Measurements from ENCODE around the gene ENAM.
A peak's percentile ranks its signal among the peaks of the same experiment; 100 is the strongest.
"Not testable (repeated sequence)": the region's sequence is repeated elsewhere in the genome, so short reads cannot be mapped to it uniquely, and the experiment has no call there.

ENAM gene

DNA sequence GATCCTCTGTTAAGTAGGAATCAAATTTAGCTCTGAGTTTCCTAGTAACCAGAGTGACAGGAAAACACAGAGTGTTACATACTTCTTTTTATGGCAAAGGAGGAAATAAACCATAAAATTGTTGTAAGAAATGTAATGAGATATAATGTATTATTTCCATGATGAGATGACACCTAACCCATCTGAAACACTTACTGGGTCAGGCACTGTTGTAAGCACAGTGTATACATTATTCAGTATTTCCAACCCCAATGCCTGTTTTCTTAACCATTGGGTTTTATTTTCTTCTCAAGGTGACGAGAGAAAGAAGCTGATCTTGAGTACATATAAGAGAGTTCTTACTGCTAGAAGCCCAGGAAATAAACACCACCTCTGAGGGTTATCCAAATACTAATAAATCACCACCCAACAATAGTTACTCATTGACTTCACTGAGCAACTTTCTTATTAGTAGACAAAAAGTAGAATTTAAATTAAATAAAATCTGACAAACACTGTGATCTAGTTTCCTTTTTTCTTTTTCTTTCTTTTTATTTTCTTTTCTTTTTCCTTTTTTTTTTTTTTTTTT, 4.2 kb upstream of the ENAM start:
- no peak for DNase-seq (ENCODE audit: low spot score)

DNA sequence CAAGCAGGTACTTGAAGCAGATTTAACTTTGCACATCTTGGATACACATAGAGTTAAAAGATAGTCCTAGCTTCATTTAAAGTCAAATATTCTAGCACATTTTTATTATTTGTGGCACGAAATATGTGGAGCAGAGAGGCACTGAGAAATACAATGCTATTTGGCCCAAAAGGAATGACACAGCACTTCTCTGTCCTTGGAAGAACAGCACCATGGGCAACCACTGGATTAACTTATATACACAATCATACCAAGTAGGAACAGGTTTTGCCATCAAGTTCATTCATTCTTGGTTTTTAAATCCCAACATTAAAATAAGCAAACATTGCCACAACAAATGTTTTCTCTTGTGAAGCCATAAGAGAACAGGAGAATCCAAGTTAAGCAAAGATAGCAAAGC, 924 bp upstream of the ENAM start:
- DNase-seq (ENCODE audit: low spot score): no peak

DNA sequence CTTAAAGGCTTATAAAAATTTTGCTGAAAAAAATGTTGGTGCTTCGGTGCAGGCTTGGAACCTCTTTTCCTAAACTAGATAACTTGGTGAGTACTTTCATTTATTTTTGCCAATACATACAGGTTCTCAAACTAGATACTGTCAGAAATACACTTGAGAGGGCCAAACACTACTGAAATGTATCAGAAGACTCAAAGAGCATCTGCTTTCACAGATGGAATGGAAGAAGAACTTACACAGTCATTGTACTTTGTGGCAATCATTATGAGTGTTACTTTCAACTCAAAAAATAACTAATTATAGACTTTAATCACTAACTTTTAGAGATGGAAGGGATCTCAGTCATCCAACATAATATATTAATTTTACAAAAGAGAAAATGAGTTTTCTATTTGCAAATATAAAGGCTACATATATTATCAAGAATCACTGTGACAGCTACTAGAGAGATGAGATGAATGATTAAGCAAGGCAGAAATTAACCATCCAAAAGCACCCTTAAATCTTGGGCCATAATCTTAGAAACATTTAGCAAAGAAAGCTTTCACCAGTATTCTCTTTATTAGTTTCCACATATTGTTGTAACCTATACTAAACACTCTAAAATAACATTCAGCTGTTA, 1.0 kb downstream of the ENAM start:
- no peak for DNase-seq (ENCODE audit: low spot score)

DNA sequence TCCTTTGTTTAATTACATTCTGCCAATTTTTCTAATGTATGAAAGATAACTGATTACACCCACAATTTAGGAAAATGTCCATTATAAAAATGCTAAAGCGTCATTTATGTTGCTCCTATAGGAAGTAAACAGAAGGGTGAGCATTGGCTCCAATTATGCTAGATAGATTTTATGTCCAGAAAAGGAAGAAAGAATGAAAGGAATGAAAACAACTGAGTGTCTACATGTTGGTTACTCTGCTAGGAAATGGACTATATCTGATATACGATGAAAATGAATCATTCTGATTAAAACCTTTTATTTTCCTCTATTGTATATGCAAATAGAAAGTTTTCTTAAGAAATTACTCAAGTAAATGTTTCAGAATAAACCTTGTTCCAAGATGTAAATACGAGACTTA, 1.6 kb downstream of the ENAM start:
- DNase-seq (ENCODE audit: low spot score): no peak

DNA sequence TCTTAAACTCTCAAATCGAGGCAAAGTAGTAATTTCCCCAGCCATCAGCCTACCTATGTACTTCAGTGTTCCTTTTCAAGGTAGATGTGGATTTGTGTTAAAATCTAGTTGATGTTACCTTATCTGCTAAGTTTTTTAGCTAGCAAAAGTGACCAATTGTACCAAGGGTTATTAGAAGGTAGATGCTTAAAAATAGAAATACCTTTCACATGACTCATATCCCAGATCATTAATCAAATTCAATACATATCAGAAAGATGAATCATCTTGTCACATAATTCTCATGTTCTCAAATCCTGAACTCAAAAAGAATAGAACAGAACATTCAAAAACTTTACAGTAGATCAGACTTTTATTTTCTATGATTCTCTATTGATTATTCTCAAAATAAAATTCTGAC, 3.5 kb downstream of the ENAM start:
- DNase-seq (ENCODE audit: low spot score): no peak

DNA sequence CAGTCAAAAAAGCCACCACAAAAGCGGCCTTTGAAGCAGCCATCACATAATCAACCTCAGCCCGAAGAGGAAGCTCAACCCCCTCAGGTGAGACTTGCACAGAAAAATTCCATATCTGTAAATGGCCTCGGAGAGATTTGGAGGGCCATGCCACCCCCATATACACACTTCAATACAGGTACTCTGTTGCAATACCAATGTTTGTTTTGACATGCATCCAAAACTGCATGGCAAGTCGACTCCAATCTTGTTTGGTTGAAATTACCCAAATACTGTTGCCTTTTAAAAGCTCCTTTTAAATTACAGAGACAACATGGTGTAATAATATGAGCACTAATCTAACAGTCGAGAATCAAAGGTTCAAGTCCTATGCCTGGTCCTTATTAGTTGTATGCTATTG, 5.9 kb downstream of the ENAM start:
- no peak for DNase-seq (ENCODE audit: low spot score)

DNA sequence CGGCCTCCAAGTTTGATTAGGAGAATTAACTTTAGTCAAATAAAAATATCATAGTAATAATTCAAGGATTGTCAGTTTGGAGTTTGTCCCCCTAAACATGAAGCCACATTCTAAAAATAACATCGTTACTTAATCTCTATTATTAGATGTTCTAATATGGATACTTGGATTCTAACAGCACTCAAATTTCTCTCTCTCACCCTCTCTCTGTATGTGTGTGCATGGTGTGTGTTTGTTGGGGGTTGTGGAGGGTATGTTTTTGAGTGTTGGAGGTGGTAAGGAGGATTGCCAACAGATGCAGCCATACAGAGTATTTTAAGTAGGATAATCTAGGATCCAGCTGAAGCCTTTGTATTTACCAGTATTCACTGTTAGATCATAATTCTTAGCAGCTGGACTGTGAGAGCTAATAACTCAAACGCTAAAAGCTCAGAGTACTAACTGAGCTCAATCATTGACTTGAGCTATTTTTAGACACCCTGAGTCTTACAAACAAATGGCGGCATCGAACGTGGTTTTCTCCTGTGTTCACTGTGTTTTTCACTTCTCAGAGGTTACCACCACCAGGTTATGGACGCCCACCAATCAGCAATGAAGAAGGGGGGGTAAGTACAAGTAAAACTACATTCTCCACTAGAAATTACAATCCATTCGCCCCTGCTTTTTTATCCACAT, 8.8 kb downstream of the ENAM start:
- DNase-seq (ENCODE audit: low spot score): no peak

DNA sequence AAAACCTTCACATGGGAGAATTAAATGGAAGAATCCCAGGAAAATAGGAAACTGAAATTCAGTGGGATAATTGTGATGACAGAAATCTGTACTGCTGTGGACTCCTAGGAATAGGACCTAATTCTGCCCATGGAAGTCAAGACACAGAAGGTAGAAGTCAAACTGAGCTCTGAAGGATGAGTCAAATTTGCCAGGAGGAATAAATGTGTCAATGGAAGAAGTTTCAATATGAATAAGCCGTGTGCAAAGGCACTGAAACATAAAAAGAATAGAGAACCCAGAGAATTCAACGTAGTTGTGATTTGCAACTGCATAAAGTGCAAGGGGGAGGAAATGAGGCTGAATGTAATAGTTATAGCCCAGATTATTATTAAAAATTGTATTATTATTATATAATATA, 11.6 kb downstream of the ENAM start:
- no peak for DNase-seq (ENCODE audit: low spot score)

DNA sequence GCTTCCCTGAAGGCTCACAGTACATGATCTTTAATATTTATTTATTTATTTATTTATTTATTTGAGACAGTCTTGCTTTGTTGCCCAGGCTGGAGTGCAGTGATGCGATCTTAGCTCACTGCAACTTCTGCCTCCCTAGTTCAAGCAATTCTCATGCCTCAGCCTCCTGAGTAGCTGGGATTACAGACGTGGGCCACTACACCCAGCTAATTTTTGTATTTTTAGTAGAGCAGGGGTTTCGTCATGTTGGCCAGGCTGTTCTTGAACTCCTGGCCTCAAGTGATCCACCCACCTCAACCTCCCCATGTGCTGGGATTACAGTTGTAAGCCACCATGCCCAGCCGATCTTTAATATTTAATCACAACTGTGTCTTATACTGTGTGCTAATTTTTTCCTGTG, 22.2 kb downstream of the ENAM start:
- DNase-seq (ENCODE audit: low spot score): not testable (repeated sequence)

DNA sequence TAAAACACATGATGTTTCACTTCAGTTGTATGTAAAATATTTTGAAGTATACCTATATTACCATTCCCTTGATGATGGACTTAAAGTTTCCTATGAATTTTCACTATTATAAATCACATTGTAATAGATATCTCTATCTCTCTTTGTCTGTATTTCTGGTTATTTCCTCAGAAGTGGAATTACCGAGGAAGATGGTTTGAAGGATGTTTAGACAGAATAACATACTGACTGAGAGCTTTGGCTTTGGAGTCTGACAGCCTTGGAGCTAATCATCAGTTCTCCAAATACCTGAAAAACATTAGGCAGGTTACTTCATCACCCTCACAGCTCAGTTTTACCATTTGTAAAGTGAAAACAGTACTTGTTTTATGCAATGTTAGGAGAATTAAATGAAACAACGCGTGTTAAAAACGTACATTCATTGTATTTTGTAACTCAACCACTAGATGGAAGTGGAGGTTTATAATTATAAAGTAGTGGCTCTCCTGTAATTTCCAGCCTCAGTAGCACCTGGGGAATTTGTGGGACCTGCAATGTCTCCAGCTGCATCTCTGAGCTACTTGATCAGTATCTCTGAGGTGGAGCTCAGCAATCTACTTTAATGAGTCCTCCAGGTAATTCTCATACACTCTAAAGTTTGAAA, 23.4 kb downstream of the ENAM start:
- peak; percentile 16 for DNase-seq (ENCODE audit: low spot score)

DNA sequence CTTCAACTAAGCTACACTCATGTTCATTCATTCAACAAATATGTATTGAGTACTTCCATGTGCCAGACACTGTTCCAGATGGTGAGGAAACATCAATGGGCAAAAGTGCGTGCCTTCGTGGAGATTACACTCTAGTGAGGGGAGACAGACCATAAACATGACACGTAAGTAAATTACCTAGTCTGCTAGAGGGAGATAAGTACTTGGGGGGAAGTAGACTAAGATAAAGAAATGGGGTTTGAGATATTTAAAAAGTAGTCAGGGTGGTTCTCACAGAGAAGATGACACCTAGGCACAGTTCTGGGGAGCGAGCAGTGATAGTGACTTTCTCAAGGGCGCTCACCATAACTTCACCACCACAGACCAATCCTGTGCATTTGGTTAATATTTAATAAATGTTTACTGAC, 26.1 kb downstream of the ENAM start:
- DNase-seq (ENCODE audit: low spot score): no peak

DNA sequence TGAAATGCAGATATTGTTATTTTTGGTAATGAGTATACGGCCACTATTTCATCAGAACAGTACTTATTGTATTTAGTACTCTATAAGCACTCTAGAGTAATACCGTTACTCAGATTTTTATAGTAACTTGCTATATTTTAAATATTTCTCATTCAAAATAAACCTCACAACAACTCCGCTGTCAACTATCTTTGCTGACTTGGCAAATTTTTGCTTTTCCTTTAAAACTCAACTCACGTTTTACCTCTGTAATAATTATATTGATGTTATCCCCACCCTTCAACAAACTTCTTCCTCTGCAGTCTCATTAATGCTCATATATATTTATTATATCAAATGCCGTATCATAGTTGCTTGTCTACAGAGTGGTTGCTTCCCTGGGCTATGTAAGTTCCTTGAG, 28.8 kb downstream of the ENAM start:
- DNase-seq (ENCODE audit: low spot score): no peak

DNA sequence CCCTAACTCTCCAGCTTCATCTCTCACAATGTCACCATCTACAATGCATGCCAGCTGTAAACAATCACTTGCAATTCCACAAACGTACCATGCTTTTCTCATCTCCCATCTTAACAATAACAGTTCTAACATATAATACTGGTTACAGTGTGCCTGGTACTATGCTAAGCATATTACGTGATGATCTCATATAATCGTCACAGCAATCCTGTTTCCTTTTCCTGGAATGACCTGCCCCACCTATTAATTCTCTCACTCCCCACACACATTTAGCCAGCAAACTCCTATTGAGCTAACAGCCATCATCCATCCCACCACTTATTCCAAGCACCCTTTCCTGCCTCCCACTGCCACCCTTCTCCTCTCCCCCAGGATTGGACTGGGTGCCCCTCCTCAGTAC, 29.9 kb downstream of the ENAM start:
- no peak for DNase-seq (ENCODE audit: low spot score)

DNA sequence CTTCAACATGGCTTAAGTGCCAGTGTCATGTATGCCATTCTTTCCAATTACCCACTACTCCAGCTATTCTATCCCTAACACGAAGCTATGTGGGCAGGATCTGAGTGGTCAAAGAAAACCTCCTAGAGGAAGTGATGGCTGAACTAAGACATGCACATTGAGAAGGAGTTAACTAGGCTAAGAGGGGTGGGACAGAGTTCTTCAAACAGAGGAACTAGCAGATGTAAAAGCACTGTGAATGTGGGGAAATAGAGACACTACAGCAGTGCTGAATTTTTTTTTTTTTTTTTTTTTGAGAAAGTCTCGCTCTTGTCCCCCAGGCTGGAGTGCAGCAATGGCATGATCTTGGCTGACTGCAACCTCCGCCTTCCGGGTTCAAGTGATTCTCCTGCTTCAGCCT, 31.6 kb downstream of the ENAM start:
- DNase-seq (ENCODE audit: low spot score): no peak

DNA sequence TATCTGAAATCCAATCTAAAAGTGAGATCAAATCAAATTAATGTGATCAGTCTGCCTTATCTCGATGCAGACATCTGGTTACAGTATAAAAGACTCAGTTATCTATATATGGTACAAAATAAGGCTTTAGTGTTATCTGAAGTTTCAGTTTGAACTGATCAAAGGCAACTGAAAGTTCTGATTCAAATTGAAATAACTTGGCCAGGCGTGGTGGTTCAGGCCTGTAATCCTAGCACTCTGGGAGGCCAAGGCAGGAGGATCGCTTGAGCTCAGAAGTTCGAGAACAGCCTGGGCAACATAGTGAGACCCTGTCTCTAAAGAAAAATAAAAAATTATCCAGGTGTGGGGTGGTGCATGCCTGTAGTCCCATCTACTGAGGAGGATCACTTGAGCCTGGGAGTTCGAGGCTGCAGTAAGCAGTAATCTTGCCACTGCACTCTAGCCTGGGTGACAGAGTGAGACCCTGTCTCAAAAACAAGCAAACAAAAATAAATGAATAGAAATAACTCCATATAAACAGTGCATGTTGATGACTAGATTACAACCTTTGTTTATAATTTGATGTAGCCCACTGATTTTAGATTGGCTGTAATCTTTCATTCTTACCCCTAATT, 32.9 kb downstream of the ENAM start:
- not testable (repeated sequence) for DNase-seq (ENCODE audit: low spot score)

DNA sequence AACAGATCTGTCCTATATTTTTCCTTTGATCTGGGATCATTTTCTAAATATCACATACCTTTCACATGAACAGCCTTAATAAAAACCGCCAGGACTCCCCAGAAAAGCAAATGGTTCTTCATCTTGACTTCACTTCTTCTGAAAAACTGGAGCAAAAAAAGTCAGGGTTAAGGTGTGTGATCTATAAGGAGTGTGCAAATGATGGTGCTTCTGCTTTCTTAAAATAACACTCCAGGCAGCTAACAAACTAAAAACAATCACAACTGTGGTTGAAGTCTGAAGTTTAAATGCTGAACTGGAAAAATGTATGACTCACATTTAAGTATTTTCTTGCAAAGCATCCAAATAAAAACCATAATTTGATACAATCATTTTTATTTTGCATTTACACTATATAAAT, 37.8 kb downstream of the ENAM start, which contains the start of gene JCHAIN:
JCHAIN (minus strand) TSS at position 140 of the 400 bp plus-strand sequence; CDS start at position 122, 18 bp downstream.
- DNase-seq (ENCODE audit: low spot score): no peak

DNA sequence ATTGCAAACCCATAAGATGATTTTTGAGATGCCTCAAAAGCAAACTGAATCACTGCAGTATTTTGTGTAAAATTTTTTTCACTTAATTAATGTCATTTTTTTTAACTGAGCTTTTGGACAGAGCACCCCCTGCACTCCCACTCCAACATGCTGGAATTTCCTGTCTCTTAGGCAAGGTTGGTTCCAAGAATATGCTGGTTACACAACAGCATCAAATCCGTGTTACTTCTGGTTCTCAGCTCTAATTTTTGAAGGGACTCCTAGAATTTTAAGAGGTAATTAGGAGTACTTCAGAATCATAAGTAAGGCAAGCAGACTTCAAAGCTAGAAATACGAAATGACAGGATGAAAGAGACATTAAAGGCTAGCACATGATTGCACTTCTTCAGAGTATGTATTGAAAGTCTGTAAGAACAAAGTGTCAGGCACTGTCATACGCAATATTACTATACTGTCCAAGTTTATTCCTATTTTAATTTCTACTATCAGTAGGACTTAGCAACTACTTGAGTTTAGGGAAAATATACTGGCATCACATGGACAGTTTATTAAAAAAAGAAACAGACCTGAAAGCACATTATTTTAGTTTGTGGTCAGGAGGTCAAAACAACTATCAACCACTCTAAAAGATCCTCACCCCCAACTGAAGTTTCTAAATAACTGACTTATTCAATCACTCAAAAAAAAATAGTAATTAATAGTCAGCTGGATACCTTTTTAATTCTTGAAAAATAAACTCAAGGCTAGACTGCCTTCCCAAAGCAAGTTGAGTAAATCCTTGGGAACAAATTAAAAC, 39.4 kb downstream of the ENAM start:
- DNase-seq (ENCODE audit: low spot score): no peak

DNA sequence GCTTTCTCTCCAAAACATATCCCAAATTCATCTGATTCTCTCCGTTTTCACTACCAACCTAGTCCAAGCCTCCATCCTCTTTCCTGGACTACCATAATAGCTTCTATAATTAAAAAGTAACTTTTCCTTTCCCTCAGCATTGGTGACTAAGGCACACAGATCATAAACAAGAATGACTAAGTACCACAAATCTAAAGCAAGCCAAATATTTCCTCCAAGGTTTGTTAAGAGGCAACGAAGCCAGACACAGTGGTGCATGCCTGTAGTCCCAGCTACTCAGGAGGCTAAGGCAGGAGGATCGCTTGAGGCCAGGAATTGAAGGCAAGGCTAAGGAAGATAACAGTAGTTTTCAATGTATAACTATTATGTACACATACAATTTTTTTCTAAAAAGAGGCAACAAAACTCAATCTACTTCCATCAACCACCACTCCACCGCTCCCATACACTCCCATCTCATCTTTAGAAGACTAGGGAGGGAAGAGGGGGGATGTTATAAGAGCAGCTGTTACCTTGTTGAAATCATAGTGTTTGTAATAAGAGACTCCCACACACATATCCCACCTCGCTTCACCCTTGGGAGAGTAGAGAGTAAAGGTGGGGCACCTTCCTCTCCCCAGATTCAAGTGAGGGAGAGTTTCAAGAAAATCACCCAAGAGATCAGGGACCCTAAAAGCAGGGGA, 41.9 kb downstream of the ENAM start:
- no peak for DNase-seq (ENCODE audit: low spot score)

DNA sequence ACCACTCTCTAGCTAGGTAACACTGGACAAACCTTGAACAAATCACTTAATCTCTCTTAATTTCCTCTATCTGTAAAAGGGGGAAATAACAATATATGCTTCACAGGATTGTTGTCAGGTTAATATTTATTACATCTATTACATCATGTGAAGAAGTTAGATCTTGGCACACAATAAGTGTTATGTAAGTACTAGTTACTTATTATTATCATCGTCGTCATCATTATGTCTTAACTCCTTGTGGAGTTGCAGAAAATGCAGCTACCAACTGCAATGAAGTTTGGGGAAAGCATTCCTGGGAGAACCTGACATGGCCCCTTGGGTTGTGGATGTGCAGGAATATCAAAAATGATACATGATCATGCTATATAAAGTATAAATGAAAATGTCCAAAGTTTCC, 42.5 kb downstream of the ENAM start:
- DNase-seq (ENCODE audit: low spot score): no peak

DNA sequence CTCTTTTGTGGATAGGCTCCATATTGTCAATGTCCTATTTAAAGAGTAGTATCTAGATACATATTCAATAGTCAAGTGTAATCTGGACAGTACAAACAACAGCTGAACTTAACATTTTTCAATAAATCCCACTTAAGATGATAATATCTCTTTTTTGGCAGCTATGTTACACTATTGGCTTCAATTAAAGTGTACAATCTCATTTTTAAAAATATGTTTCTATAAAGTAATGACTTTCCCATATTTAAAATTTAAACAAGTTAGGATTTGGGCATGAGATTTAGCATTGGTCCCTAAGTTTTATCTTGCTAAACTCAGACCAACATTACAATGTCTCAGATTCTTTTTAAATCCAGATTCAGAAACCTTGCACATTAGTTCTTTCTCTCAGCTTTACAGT, 45.6 kb downstream of the ENAM start:
- DNase-seq (ENCODE audit: low spot score): no peak

DNA sequence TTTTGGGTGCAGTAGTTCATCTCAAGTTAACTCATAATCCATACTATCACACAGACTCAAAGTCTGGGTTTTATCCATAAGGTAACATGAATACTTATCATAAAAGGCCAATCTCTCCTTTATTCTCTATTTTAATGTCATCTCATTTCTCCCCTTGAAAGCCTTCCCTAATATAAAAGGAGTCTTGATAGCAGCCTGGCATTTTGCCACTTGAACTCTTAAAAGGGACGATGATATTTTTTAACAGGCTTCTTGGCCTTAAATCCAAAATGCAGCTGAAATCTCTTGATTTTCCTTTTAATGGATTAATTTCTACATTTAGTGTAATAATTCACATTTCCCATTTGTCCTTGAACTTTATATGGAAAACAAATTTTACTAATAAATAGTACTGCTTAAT, 46.2 kb downstream of the ENAM start:
- DNase-seq (ENCODE audit: low spot score): no peak
